SK-N-SH treated with all-trans-retinoic acid at 6 μM for 48 hours (cell line): ENCODE data around the gene FRS2.

ENCODE experiments used
- ATAC-seq: fragments of 200-7000 bp; cut with Tn5 transposase; 3 replicates; pipeline ENCODE4 v1.9.1; 2020; ENCODE audit warnings: mild to moderate bottlenecking, moderate library complexity
- ARNTL ChIP-seq: fragments of 450-650 bp; formaldehyde crosslinking; IDR thresholded peaks from 2 replicates; pipeline ENCODE4 v1.5.0; 2020; ENCODE audit warnings: low read depth, mild to moderate bottlenecking, moderate library complexity, borderline replicate concordance
- CSDC2 ChIP-seq: fragments of 250-450 bp; sonication (Bioruptor Pico); IDR thresholded peaks from 2 replicates; pipeline ENCODE4 v1.5.0; 2020; ENCODE audit warnings: mild to moderate bottlenecking, moderate library complexity
- GLIS3 ChIP-seq: fragments of 250-450 bp; sonication (Bioruptor Pico); IDR thresholded peaks from 2 replicates; pipeline ENCODE4 v1.5.0; 2020; ENCODE audit warnings: mild to moderate bottlenecking, moderate library complexity
- OSR1 ChIP-seq: fragments of 250-450 bp; sonication (Bioruptor Pico); IDR thresholded peaks from 2 replicates; pipeline ENCODE4 v1.8.0; 2022; ENCODE audit warnings: moderate library complexity, mild to moderate bottlenecking, inconsistent platforms
- RARB ChIP-seq: fragments of 250-450 bp; sonication (Bioruptor Pico); IDR thresholded peaks from 2 replicates; pipeline ENCODE4 v1.8.0; 2021; ENCODE audit warnings: mild to moderate bottlenecking, moderate library complexity
- SNAI2 ChIP-seq: fragments of 250-450 bp; sonication (Bioruptor Pico); IDR thresholded peaks from 2 replicates; pipeline ENCODE4 v1.5.0; 2020; ENCODE audit warnings: mild to moderate bottlenecking, moderate library complexity
- TCF4 ChIP-seq: fragments of 250-450 bp; sonication (Bioruptor Pico); IDR thresholded peaks from 2 replicates; pipeline ENCODE4 v1.8.0; 2021; ENCODE audit warnings: mild to moderate bottlenecking, moderate library complexity, borderline replicate concordance
- TOX ChIP-seq: fragments of 250-450 bp; sonication (Bioruptor Pico); IDR thresholded peaks from 2 replicates; pipeline ENCODE4 v1.8.0; 2021; ENCODE audit warnings: mild to moderate bottlenecking, moderate library complexity, borderline replicate concordance
- ZC3H10 ChIP-seq: fragments of 250-450 bp; sonication (Bioruptor Pico); IDR thresholded peaks from 2 replicates; pipeline ENCODE4 v1.5.1; 2021; ENCODE audit warnings: mild to moderate bottlenecking, moderate library complexity
- ZFP30 ChIP-seq: fragments of 450-650 bp; formaldehyde crosslinking; IDR thresholded peaks from 2 replicates; pipeline ENCODE4 v1.5.0; 2022; ENCODE audit warnings: mild to moderate bottlenecking, moderate library complexity
- ZNF565 ChIP-seq: fragments of 450-650 bp; formaldehyde crosslinking; conservative IDR thresholded peaks from 2 replicates; pipeline ENCODE4 v1.5.0; 2020; ENCODE audit warnings: low read depth, mild to moderate bottlenecking, moderate library complexity
- ZNF70 ChIP-seq: fragments of 450-650 bp; formaldehyde crosslinking; IDR thresholded peaks from 2 replicates; pipeline ENCODE4 v1.5.0; 2020; ENCODE audit warnings: mild to moderate bottlenecking, moderate library complexity
- TF ChIP-seq, protein P1 (sequence below): fragments of 250-450 bp; sonication (Bioruptor Pico); IDR thresholded peaks from 2 replicates; pipeline ENCODE4 v1.5.0; 2020; ENCODE audit warnings: mild to moderate bottlenecking, moderate library complexity
- TF ChIP-seq, protein P2 (sequence below): fragments of 250-450 bp; sonication (Bioruptor Pico); IDR thresholded peaks from 2 replicates; pipeline ENCODE4 v1.8.0; 2021; ENCODE audit warnings: low read depth, mild to moderate bottlenecking, moderate library complexity, borderline replicate concordance
- TF ChIP-seq, protein P3 (sequence below): fragments of 250-450 bp; sonication (Bioruptor Pico); IDR thresholded peaks from 2 replicates; pipeline ENCODE4 v1.5.1; 2021; ENCODE audit warnings: mild to moderate bottlenecking, moderate library complexity
- TF ChIP-seq, protein P4 (sequence below): fragments of 250-450 bp; sonication (Bioruptor Pico); IDR thresholded peaks from 2 replicates; pipeline ENCODE4 v1.5.1; 2020; ENCODE audit warnings: low read depth, mild to moderate bottlenecking, moderate library complexity

FRS2 gene

DNA sequence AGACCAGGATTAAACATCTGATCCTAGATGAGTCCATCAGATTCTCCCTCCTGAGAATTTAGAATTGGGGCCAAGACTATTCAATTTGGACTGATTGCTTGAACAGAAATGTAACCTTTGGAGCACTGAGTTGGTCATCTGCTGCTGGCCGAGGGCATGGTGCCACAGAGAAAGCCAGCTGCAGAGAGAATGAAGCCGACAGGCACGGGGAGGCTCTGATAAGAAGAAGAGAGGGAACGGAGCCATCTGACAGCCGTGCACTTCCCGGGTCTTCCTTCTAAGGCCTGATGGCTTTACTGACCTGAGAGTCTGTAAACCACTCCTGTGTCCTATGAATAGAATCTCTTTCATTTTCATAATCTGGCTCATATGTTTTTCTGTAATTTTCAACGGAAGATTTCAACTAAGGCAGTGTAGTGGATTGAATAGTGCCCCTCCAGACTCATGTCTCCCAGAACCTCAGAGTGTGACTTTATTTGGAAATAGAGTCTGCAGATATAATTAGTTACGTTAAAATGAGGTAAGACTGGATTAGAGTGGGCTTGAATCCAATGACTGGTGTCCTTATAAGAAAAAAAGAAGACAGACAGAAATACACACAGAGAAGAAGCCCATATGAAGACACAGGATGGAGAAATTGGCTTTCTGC lies 39.1 kb upstream of the FRS2 start:
- ATAC-seq = no peak
- TF ChIP-seq RARB = no peak
- no peak for TF ChIP-seq CSDC2 (CRISPR knock-in tag)
- TF ChIP-seq, all 23 proteins: peak for 0

DNA sequence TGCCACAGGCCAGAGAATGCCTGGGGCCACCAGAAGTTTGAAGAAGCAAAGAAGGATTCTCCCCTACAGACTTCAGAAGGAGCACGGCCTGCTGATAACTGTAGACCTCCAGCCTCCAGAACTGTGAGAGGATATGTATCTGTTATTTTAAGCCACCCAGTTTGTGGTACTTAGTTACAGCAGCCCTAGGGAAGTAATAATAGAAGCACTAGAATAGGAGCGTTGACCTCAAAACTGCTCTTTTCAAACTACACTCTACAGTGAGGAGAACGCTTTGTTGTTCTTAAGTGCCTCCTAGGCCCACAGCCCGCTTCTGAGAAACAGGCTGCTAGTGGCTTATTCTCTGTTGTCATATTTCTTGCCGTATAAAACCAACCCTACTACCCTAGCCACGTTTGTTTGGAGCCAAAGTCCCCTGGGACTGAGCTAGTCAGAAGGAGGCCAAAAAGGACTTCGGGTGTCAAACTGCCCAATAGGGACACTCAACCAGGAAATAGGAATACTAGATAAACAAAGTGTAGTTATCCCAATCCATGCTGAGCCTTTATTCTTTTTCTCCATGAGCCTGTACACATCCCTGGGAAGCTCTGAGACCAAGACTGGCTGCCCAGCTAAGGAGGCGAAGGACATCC lies 38.5 kb upstream of the FRS2 start:
- ATAC-seq = no peak
- no peak for TF ChIP-seq OSR1
- no peak for TF ChIP-seq ZC3H10 (CRISPR knock-in tag)
- TF ChIP-seq, protein P1, sequence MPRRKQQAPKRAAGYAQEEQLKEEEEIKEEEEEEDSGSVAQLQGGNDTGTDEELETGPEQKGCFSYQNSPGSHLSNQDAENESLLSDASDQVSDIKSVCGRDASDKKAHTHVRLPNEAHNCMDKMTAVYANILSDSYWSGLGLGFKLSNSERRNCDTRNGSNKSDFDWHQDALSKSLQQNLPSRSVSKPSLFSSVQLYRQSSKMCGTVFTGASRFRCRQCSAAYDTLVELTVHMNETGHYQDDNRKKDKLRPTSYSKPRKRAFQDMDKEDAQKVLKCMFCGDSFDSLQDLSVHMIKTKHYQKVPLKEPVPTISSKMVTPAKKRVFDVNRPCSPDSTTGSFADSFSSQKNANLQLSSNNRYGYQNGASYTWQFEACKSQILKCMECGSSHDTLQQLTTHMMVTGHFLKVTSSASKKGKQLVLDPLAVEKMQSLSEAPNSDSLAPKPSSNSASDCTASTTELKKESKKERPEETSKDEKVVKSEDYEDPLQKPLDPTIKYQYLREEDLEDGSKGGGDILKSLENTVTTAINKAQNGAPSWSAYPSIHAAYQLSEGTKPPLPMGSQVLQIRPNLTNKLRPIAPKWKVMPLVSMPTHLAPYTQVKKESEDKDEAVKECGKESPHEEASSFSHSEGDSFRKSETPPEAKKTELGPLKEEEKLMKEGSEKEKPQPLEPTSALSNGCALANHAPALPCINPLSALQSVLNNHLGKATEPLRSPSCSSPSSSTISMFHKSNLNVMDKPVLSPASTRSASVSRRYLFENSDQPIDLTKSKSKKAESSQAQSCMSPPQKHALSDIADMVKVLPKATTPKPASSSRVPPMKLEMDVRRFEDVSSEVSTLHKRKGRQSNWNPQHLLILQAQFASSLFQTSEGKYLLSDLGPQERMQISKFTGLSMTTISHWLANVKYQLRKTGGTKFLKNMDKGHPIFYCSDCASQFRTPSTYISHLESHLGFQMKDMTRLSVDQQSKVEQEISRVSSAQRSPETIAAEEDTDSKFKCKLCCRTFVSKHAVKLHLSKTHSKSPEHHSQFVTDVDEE (CRISPR knock-in tag) = no peak
- TF ChIP-seq, protein P2, sequence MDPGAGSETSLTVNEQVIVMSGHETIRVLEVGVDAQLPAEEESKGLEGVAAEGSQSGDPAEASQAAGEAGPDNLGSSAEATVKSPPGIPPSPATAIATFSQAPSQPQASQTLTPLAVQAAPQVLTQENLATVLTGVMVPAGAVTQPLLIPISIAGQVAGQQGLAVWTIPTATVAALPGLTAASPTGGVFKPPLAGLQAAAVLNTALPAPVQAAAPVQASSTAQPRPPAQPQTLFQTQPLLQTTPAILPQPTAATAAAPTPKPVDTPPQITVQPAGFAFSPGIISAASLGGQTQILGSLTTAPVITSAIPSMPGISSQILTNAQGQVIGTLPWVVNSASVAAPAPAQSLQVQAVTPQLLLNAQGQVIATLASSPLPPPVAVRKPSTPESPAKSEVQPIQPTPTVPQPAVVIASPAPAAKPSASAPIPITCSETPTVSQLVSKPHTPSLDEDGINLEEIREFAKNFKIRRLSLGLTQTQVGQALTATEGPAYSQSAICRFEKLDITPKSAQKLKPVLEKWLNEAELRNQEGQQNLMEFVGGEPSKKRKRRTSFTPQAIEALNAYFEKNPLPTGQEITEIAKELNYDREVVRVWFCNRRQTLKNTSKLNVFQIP = no peak
- no peak for TF ChIP-seq TOX (CRISPR knock-in tag)
- TF ChIP-seq GLIS3 (CRISPR knock-in tag) = no peak
- no peak for TF ChIP-seq TCF4 (CRISPR knock-in tag)
- no peak for TF ChIP-seq SNAI2 (CRISPR knock-in tag)

DNA sequence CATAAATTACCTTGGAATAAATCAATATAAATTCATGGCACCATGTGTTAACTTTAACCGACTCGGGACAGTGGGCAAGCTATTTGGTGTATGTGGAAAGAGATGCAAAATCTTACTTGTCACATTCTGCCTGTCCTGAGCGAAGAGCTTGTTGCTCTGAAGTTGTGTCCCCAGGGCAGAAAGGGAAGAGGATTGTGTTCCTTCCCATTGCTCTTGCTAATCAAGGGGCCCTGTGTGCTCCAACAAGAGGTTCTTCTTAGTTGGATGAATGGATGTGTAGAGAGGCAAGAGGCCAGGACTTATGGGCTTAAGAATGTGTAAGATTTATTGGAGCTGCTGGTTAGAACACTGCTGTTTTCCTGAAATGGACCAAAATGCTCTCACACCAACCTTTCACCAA lies 36.5 kb upstream of the FRS2 start:
- ATAC-seq = no peak
- TF ChIP-seq ZNF565 (CRISPR knock-in tag) (no peak), ZNF70 (CRISPR knock-in tag) (no peak), SNAI2 (CRISPR knock-in tag) (no peak), ZC3H10 (CRISPR knock-in tag) (no peak), TCF4 (CRISPR knock-in tag) (no peak), CSDC2 (CRISPR knock-in tag) (no peak), ZFP30 (CRISPR knock-in tag) (no peak), ARNTL (CRISPR knock-in tag) (no peak)
- TF ChIP-seq, protein P2 = no peak
- TF ChIP-seq, protein P1 (CRISPR knock-in tag) = no peak
- TF ChIP-seq, protein P3, sequence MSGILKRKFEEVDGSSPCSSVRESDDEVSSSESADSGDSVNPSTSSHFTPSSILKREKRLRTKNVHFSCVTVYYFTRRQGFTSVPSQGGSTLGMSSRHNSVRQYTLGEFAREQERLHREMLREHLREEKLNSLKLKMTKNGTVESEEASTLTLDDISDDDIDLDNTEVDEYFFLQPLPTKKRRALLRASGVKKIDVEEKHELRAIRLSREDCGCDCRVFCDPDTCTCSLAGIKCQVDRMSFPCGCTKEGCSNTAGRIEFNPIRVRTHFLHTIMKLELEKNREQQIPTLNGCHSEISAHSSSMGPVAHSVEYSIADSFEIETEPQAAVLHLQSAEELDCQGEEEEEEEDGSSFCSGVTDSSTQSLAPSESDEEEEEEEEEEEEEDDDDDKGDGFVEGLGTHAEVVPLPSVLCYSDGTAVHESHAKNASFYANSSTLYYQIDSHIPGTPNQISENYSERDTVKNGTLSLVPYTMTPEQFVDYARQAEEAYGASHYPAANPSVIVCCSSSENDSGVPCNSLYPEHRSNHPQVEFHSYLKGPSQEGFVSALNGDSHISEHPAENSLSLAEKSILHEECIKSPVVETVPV (CRISPR knock-in tag) = no peak
- TF ChIP-seq, protein P4, sequence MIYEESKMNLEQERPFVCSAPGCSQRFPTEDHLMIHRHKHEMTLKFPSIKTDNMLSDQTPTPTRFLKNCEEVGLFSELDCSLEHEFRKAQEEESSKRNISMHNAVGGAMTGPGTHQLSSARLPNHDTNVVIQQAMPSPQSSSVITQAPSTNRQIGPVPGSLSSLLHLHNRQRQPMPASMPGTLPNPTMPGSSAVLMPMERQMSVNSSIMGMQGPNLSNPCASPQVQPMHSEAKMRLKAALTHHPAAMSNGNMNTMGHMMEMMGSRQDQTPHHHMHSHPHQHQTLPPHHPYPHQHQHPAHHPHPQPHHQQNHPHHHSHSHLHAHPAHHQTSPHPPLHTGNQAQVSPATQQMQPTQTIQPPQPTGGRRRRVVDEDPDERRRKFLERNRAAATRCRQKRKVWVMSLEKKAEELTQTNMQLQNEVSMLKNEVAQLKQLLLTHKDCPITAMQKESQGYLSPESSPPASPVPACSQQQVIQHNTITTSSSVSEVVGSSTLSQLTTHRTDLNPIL (CRISPR knock-in tag) = no peak
